HL-60 (cell line): ENCODE results near the gene COL6A2.

Source experiments
- DNase-seq, 2 experiments: peaks; one replicate each; pipeline ENCODE4 v3.0.0-alpha.2; 2010 to 2020; ENCODE audit warnings: low read depth in 1 of 2, low spot score in 1 of 2
- H3K27ac ChIP-seq: fragments of 250-450 bp; sonication (Bioruptor Pico); replicated peaks from 2 replicates; pipeline ENCODE4 v1.5.1; 2020; ENCODE audit warnings: mild to moderate bottlenecking, moderate library complexity
- H3K27me3 ChIP-seq: fragments of 250-450 bp; sonication (Bioruptor Pico); 2 replicates; pipeline ENCODE4 v1.5.1; 2021; ENCODE audit warnings: mild to moderate bottlenecking, moderate library complexity; ENCODE audit not compliant: insufficient read depth, poor library complexity, severe bottlenecking
- H3K4me3 ChIP-seq: replicated peaks from 2 replicates; pipeline ENCODE4 v1.5.1; 2011; ENCODE audit warnings: mild to moderate bottlenecking, control low read depth, low read length; ENCODE audit not compliant: insufficient read depth
- GABPA ChIP-seq: IDR thresholded peaks from 2 replicates; pipeline ENCODE4 v1.6.1; 2012; ENCODE audit warnings: low read depth
- POLR2AphosphoS5 ChIP-seq: IDR thresholded peaks from 2 replicates; pipeline ENCODE4 v1.6.1; 2012; ENCODE audit warnings: low read depth
- SPI1 ChIP-seq: IDR thresholded peaks from 2 replicates; pipeline ENCODE4 v1.6.1; 2012; ENCODE audit warnings: low read depth, mild to moderate bottlenecking, borderline replicate concordance
- TF ChIP-seq, protein P1 (sequence below): IDR thresholded peaks from 2 replicates; pipeline ENCODE4 v1.6.1; 2012; ENCODE audit warnings: low read depth; ENCODE audit not compliant: insufficient replicate concordance
- TF ChIP-seq, protein P2 (sequence below): IDR thresholded peaks from one replicate; pipeline ENCODE4 v1.5.1; 2011; ENCODE audit warnings: low read length, control low read depth, inconsistent platforms; ENCODE audit not compliant: insufficient read depth

The COL6A2 gene

DNA sequence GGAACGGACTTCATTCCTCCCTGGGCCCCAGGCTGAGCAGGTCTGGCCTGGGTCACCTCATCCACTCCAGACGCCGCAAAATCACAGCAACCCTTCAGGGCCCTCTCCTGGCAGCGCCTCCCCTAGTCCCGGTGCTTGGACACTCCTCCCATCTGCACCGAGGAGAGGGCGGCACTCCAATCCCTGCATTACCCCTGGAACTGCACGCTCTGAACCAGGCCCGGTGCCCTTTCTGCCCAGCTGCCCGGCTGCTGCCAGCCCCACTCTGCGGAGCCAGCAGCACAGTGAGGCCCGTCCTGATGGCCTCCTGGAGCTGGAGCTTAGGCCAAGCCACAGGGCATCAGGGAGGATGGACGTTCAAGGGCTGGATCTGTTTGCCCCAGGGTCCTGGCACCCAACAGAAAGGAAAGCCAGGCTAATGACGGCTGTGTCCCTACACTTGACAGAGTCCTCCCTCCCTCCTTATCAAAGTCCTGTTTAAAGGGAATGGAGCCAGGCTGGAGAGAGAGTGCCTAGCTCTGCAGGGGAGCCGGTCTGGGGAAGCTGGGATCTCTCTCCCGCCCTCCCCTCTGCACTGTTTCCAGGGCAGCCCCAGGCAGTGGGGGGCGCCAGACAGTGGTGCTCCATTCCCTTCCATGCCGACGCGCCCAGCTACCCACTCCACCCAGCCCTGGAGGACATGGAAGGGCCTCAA, 12.7 kb downstream of the COL6A2 start:
- TF ChIP-seq POLR2AphosphoS5 (no peak), SPI1 (no peak), GABPA (no peak)
- TF ChIP-seq, protein P1, sequence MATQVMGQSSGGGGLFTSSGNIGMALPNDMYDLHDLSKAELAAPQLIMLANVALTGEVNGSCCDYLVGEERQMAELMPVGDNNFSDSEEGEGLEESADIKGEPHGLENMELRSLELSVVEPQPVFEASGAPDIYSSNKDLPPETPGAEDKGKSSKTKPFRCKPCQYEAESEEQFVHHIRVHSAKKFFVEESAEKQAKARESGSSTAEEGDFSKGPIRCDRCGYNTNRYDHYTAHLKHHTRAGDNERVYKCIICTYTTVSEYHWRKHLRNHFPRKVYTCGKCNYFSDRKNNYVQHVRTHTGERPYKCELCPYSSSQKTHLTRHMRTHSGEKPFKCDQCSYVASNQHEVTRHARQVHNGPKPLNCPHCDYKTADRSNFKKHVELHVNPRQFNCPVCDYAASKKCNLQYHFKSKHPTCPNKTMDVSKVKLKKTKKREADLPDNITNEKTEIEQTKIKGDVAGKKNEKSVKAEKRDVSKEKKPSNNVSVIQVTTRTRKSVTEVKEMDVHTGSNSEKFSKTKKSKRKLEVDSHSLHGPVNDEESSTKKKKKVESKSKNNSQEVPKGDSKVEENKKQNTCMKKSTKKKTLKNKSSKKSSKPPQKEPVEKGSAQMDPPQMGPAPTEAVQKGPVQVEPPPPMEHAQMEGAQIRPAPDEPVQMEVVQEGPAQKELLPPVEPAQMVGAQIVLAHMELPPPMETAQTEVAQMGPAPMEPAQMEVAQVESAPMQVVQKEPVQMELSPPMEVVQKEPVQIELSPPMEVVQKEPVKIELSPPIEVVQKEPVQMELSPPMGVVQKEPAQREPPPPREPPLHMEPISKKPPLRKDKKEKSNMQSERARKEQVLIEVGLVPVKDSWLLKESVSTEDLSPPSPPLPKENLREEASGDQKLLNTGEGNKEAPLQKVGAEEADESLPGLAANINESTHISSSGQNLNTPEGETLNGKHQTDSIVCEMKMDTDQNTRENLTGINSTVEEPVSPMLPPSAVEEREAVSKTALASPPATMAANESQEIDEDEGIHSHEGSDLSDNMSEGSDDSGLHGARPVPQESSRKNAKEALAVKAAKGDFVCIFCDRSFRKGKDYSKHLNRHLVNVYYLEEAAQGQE: no peak
- TF ChIP-seq, protein P2, sequence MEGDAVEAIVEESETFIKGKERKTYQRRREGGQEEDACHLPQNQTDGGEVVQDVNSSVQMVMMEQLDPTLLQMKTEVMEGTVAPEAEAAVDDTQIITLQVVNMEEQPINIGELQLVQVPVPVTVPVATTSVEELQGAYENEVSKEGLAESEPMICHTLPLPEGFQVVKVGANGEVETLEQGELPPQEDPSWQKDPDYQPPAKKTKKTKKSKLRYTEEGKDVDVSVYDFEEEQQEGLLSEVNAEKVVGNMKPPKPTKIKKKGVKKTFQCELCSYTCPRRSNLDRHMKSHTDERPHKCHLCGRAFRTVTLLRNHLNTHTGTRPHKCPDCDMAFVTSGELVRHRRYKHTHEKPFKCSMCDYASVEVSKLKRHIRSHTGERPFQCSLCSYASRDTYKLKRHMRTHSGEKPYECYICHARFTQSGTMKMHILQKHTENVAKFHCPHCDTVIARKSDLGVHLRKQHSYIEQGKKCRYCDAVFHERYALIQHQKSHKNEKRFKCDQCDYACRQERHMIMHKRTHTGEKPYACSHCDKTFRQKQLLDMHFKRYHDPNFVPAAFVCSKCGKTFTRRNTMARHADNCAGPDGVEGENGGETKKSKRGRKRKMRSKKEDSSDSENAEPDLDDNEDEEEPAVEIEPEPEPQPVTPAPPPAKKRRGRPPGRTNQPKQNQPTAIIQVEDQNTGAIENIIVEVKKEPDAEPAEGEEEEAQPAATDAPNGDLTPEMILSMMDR: no peak
- DNase-seq: no peak
- Histone ChIP-seq H3K27ac (no peak overlapping the region), H3K27me3 (no peaks in the 10 kb centered on the region), H3K4me3 (no peak overlapping the region)

DNA sequence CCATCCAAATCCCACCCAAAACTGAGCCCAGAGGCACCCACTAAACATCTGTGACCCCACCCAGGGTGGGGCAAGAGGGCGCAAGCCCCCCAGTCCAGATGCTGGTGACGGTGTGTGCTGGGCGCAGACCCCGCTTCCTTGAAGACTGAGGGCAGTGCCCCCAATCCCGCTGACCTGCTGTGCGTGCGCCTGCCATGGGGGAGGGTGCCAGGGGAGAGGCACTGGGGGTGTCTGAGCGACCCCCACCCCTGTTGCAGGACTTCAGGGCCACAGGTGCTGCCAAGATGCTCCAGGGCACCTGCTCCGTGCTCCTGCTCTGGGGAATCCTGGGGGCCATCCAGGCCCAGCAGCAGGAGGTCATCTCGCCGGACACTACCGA, 13.3 kb downstream of the COL6A2 start:
- Histone ChIP-seq H3K4me3 (no peak overlapping the region), H3K27me3 (no peaks in the 10 kb centered on the region), H3K27ac (no peak overlapping the region)
- DNase-seq: no peak
- TF ChIP-seq GABPA (no peak), POLR2AphosphoS5 (no peak), SPI1 (no peak)
- TF ChIP-seq, protein P1: no peak
- TF ChIP-seq, protein P2: no peak

DNA sequence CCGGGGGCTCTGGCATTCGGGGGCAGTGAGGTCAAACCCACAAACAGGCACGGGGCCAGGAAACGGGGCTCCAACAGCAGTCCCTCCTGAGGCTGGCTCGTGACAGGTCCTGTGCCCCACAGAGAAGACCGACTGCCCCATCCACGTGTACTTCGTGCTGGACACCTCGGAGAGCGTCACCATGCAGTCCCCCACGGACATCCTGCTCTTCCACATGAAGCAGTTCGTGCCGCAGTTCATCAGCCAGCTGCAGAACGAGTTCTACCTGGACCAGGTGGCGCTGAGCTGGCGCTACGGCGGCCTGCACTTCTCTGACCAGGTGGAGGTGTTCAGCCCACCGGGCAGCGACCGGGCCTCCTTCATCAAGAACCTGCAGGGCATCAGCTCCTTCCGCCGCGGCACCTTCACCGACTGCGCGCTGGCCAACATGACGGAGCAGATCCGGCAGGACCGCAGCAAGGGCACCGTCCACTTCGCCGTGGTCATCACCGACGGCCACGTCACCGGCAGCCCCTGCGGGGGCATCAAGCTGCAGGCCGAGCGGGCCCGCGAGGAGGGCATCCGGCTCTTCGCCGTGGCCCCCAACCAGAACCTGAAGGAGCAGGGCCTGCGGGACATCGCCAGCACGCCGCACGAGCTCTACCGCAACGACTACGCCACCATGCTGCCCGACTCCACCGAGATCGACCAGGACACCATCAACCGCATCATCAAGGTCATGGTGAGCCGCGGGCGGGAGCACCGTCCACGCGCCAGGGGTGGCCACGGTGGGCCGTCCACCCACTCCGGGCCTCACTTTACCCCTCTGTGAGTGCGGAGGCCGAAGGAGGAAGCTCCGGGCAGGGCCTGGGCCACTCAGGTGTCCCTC, 14.2 kb downstream of the COL6A2 start:
- DNase-seq: no peak
- TF ChIP-seq, protein P1: no peak
- no peak for TF ChIP-seq POLR2AphosphoS5
- TF ChIP-seq, protein P2: no peak
- no peak for TF ChIP-seq SPI1
- no peak for TF ChIP-seq GABPA
- no peak overlapping the region for H3K4me3 ChIP-seq
- no peak overlapping the region for H3K27ac ChIP-seq
- H3K27me3 ChIP-seq: no peaks in the 10 kb centered on the region
